ENCODE results near the gene SYNM.
"Not testable (repeated sequence)": the region's sequence is repeated elsewhere in the genome, so short reads cannot be mapped to it uniquely, and the experiment has no call there.

Gene SYNM

DNA sequence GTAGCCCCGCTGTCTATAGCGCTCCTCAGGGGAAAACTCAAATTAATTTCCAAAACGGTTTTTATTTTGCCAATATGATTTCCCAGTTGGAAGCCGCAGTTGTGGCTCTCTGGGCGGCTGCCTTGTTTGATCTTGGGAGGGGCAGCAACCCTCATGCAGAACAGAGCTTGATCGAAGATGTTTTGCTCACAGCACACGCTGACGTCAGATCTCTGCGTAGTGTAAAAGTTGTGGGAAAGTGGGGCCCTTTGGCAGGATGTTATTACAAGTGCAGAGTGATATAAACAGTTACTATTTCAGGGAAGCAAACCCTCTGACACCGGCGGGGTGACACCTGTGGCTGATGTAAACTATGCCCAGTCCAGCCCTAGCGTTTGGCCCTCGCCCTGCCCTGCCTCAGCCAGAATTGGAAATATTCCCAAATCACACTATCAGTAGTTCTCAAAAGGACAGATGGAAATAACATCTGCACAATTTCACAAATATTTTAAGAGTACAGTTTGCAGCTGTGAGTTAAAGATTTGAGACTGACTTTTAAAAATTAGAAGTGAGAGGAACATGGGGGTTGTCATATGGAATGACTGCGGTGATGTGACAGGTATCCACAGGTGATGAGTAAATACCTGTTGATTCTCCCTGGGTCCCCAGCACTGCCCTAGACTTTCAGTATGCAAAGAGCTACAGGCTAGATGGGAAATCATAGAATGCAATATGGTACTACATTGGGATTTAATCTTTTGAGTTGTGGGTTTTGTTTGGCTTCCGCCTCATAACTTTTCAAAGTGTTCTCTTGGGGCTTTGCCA is 1.7 kb downstream of the SYNM start:
- DNase-seq: no peak

DNA sequence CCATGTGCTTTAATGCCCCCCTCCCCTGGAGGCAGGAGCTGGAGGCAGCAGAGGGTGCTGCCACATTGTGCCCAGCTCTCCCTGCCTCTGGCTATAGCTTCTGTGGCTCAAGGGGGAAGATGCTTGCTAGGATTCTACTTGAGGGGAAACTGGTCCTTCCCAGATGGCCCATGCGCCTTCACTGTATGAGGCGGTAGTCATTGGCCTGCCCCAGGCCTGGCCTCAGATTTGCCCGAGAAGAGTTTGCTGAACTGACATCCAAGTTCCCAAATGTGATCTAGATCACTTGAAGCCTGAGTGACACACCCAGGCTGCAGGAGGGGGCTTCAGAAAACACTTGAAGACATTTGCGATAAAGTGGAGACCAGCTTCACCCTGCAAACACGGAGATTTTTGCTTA is 4.1 kb downstream of the SYNM start:
- DNase-seq: no peak

DNA sequence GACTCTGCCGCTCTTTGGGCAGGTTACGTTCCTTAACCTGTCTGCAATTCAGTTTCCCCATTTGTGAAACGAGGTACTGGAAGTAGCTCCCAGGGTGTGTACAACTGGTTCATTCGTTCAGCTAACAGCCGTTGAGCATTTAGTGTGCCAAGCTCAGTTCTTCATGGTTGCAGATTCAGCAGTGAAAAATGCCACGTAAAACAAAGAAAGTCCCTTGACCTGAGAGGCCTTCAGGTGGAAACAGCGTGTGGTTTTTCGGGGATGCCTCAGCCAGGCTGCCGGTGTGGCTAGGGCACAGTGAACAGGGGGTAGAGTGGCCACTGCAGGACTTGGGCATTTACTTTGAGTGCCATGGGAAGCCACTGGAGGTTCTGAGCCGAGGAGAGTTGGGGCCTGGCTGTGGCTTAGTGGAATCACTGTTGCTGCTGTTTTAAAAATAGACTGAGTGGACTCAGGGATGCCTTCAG is 4.7 kb downstream of the SYNM start:
- DNase-seq: no peak

DNA sequence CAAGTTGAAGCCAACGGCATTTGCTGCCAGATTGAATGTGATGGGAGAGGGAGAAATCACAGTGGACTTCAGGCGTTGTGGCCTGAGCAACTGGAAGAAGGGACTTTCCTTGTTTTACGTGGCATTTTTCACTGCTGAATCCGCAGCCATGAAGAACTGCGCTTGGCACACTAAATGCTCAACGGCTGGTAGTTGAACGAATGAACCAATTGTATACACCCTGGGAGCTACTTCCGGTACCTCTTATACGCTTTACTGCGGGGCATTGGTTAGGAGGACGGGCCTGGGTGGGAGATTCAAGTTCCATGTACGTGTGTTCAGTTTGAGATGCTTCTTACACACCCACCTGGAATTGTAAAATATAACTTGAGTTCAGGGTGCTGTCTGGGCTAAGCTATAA is 5.2 kb downstream of the SYNM start:
- no peak for DNase-seq

DNA sequence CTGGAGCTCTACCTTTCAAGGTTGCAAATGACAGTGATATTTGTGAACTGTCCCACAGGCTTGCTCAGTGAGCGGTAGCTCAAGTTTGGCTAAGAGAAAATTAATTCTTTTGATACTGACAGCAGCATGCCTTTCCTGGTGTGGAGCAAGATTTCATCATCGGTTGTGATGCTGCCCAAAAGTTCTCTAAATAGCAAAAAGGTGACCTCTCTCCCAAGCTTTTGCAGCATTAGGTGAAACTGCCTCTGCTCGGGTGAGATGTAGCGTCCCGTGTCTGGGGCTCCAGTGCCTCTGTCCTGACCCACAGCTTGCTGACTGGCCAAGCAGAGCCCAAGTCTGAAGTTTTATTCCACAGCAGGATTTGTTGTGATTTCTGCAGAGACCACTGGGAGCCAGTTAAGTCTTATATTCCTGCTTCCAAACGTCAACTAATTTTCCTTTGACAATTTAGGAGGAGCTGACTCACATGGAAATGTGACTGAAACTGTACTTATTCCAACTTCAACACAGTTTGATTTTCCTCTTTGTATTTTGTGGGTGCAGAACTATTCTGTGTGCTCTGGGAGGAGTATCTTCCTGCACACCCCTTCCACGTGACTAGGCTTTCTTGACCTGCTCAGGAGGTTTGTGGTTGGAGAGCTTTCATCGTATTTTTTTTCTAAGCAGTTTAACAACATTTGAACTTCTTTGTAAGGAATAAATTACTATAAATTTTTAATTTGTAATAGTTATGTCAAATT is 5.9 kb downstream of the SYNM start:
- no peak for DNase-seq

DNA sequence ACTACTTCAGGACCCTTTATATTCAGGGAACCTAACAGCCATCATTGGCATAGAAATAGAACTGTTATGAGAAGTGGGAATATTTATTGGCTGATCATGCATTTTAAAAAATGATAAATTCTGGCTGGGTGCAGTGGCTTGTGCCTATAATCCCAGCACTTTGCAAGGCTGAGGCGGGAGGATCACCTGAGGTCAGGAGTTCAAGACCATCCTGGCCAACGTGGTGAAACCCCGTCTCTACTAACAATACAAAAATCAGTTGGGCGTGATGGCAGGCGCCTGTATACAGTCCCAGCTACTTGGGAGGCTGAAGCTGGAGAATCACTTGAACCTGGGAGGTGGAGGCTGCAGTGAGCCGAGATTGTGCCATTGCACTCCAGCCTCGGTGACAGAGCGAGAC is 6.8 kb downstream of the SYNM start:
- not testable (repeated sequence) for DNase-seq

DNA sequence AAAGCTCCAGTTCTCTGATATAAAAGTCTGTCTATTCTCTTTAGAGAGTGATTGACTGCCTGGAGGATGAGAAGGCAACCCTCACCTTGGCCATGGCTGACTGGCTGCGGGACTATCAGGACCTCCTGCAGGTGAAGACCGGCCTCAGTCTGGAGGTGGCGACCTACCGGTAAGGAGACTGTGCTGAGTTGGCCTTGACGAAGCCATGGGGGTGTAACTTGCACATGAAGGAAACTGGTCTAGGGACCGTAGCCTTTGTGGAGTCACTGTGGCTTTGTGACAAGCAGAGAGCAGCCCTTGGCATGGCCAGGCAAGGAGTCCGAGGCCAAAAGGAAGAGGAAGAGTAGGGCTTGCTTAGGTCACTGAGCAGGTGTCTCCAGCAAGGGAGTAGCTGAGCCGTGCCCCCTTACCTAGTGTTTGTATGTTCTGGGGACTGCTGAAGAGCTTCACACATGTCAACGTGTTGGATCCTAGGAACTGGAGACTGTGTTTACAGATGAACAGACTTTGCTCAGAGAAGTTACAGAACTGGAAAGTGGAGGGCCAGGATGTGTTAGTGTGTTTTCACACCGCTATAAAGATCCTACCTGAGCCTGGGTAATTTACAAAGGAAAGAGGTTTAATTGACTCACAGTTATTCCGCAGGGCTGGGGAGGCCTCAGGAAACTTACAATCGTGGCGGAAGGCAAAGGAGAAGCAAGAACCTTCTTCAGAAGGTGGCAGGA is 8.8 kb downstream of the SYNM start:
- no peak for DNase-seq

DNA sequence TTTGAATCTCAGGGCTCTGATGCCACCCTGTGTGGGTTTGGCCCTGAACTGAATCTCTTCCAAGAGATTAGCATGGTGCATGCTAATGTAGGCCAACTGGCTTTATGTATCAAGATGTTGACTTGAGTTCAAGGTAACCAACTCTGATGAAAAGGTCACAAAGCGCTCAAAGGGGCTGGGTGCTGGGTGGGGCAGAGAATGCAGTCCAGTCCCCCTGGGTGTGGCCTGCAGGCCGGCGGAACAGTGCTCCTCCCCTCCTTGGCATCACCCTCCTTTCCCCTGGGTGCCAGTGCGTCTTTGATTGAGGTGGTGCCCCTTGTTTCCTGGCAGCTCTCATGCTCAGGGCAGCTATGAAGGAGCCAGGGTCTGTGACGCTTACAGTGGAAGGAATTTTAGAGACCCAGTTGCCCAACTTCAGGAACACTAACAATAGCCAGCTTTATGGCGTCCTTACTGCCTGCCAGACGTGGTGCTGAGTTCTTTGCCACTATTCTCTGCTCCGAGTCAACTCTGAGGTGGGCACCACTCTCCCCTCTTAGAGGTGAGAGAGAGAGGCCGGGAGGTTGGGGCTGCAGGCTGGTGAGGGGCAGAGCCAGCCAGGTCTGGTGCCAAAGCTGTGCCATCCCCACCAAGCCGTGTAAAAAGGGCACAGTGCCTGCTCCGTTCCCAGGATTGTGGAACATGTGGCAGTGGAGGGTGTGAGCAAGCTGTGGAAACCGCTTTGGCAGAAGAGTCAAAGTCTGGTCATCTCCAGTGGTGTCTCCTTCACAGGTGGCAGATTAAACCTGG is 9.8 kb downstream of the SYNM start:
- DNase-seq: no peak

DNA sequence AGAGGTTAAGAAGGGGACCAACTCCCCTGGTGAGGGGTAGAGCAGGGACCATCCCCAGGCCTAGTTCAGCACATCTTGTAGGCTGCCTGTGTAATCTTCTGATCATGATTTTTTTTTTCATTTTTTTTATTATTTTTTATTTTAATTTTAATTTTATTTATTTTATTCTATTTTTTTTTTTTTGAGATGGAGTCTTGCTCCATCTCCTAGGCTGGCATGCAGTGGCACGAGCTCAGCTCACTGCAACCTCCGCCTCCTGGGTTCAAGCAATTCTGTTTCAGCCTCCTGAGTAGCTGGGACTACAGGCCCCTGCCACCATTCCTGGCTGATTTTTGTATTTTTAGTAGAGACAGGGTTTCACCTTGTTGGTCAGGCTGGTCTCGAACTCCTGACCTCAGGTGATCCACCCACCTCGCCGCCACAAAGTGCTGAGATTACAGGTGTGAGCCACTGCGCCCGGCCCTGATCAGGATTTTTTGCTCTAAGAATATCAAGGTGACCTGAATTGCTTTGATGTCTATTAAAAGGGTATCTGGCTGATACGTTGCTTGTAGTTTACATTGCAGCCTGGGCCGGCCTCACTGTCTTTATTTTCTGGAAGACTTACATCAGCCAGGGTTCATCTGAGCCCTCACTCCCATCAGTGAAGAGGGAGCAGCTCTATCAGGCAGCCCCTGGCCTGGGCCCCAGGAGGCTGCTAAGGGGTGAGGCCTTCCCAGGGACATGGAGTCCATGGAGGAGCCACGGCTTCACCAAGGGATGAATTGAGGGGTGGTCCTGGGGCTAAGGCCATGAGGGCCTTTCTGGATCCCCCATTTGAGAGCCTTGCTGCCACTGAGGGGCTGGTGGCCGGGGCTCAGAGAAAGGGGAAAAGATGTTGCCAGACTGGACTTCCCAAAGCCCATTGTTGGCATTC is 10.7 kb downstream of the SYNM start:
- DNase-seq: no peak

DNA sequence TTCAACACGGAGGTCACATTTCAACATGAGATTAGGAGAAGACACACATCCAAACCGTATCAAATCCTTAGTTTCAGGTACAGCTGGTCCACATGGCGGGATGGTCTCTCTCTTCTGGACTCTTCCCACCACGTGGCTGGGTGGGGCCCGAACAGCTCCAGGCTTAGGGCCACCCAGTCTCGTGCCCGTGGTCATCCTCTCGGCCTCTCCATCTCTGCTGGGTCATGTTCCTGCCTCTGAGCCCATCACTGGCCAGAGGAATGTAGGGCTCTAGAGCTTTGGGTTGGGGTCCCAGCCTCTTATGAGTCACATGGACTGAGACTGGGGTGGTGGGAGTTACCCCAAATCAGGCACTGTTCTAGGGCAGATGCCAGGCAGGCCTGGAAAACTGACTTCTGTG is 12.2 kb downstream of the SYNM start:
- DNase-seq: no peak

DNA sequence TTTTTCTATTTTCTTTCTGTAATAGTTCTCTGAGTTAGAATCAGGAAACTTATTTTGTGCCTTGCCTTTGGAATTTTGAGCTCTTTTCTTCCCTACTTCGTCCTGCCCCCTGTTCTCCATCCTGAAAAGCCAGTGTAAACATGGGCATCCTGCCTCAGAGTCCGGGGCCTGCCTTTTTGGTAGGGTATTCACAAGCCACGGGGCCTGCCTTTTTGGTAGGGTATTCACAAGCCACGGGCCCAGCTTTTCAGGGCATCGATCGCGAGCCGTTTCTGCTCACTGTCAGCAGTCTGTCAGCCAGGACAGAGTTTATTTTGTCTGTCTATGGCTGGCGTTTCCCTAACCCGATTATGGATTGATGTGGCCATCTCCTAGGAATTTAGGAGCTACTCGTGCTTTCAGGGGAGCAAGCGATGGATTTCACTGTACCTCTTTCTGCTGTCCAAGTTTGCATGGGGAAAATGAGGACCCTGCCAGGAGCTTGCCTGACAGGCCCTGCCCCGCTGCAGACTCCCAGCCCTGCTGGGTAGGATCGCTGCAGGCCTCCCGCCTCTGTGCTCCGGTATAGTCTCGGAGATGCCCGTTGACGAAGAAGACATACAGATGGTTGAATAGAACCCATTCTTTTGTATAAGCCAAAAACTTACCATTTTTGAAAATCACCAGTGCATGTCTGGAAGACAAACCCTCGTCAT is 12.8 kb downstream of the SYNM start:
- no peak for DNase-seq

DNA sequence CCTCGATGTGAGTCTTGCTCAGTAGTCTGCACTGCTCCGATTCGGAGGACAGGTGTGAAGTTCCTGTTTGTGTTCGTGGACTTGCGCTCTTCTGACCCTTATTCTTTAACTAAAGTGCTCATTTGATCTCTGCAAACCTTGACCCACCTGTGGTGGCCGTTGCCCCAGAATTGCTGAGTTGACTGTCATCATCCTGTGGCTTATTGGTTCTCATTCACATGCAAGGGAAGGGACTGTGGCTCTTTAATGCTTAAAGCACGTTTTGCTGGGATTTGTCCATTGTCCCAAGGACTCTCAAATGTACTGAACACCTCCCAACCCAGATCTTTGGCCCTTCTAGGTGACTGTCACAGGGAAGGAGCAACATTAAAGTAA is 13.4 kb downstream of the SYNM start:
- no peak for DNase-seq

DNA sequence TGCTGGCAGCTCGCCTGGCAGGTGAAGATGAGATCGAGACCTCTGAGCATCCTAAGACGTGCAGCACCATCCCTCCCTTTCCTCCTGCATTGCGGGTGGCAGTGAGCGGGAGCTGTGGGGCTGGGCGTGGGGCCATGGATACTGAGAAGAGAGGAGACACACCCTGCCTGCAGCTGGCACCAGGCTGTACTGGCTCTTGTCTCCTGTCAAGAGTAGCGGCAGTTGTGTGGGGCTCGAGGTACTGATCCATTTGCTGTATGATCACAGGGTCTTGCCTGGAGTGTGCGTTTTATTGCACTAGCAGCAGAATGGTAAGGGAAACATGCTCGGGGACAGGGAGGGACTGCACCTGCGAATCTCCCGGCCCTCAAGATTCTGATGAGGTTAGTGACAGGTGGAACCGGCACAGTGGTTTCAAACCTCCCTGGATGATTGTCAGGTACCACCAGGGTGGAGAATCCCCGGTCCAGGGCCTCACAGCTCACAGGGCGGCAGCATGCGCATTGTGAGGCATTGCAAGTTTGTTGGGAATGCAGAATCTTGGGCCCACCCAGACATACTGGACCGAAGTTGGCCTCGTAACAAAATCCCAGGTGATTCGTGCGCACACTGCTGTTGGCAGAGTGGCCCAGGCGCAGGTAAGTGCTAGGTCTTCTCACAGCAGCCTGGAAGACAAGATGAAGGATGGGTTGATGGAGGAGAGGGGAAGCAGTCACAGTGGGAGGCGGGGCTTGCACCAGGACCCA is 14.1 kb downstream of the SYNM start:
- DNase-seq: no peak

DNA sequence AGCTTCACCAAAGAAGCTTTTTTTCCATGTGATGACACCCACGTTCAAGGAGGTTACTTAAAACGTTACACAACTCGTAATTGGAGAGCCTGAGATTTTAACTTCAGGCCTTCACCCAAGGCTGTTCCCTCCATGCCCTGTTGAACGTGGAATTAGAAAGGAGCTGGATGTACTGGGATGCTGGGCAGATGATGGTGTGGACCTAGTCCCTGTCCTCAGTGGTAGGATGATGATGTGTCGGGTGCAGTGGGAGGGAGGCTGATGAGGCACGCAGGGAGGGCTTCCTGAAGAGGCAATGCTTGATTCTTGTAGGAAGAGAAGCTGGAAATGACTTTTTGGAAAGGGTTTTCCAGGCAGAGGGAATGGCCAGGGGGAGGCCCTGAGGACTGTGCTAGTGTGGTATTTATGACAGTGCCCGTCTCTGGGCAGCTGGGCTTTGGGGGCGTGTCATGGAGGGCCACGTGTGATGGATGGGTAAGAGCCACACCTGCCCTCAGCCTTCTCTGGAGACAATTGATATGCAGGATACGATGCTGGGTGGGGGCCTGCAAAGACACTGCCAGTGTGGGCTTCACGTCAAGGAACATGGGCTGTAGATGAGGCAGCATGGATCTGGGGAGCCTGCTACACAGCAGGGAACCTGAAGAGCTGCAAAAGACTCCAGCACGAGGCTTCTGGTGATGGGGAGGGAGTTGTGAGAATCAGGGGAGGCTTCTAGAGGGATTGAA is 15.3 kb downstream of the SYNM start:
- no peak for DNase-seq

DNA sequence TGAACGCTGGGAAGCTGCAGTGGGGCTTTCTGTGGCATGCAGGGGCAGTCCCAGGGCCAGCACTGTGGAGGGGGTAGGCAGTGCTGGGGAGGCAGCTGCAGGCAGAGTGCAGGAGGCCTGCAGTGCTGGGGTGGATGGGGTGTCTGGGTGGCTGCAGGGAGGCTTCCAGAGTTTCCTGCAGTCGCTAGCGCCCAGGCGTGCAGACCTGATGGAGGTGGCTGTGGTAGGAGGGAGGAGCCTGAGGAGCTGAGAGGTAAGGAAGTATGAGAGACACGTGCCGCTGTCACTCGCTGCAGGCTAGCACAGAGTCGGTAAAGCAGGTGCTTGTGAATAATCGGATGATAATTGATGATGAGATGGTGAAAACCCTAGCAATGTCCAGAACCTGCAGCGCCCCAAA is 16.3 kb downstream of the SYNM start:
- no peak for DNase-seq

DNA sequence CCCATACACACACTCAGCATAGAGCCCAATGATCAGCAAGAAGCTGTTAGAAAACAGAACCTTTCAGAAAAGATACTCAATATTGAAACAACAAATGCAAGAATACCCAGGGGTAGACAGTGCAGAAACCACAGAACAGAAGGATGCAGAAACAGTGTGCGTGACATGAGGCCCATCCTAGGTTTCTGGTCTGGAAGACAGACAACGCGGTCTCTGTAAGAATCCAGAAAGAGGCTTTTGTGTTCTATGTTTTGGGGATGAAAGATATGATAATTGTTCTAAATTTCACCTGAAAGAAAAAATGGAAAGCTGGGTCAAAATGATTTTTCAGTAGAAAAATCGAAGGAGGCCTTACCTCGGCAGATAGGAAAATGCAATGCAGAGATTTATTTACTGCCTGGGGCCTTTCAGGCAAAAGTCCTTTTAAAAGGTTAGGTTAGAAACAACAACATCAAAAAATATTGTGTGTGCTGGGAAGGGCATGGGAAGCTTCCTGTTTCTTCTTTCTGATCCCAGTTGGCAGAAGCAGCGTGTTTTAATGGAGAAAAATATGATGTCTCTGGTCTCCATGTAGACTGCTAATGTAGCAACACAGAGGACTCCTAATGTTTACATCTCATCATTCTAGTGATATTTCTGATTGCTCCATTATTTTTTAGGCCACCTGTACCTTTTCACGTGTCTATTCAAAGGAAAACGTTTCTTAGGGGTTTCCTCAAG is 17.0 kb downstream of the SYNM start:
- DNase-seq: no peak

DNA sequence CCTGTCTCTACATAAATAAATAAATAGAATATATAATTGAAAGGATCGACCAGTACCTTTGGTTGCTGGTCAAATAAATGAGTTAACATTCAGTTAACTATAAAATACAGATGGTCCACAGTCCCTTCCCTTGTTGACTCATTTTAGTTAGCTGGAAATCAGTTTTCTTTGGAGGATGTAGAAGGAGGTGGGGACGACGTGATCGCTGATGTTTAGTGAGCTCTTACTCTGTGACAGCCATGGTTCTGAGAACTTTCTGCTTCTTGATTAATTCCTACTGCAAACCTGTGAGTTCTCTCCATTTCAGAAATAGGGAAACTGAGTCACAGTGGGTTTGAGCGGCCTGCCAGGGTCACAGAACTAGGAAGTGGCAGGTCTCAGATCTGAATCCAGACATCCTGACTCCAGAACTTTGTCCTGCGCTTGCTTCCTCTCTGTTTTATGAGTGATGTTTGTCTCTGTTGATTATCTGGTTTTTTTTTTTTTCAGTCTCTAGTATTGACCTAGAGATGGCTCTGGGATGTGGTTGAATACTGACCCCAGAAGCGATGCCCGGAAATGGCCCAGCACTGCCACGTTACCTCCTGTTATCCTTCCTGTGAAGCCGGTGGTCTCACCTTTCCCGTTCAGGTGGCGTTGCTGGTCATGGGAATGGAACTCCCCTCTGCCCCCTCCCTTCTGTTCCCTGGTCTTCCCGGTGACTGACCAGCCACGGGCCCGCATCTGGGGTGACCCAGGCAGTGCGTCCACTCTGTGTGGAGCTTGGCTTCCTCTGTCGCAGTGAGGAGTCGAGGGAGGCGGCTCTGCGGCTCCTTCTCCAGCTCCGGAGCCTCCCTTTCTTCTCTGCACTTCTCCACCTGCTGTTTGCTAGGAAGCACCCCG is 18.2 kb downstream of the SYNM start:
- no peak for DNase-seq
